Stimulated activated CD4-positive, alpha-beta T cell treated with anti-CD3 and anti-CD28 coated beads, TNF-alpha, amount 100 ng/mL, for 24 hours (primary cell): ENCODE data around the gene LHFPL3.
"Not testable (repeated sequence)": the region's sequence is repeated elsewhere in the genome, so short reads cannot be mapped to it uniquely, and the experiment has no call there.

ENCODE experiments used
- DNase-seq, 3 experiments: peaks; one replicate each; pipeline ENCODE4 v3.0.0-alpha.2; 2020; ENCODE audit warnings: low read depth in 3 of 3

Gene LHFPL3

DNA sequence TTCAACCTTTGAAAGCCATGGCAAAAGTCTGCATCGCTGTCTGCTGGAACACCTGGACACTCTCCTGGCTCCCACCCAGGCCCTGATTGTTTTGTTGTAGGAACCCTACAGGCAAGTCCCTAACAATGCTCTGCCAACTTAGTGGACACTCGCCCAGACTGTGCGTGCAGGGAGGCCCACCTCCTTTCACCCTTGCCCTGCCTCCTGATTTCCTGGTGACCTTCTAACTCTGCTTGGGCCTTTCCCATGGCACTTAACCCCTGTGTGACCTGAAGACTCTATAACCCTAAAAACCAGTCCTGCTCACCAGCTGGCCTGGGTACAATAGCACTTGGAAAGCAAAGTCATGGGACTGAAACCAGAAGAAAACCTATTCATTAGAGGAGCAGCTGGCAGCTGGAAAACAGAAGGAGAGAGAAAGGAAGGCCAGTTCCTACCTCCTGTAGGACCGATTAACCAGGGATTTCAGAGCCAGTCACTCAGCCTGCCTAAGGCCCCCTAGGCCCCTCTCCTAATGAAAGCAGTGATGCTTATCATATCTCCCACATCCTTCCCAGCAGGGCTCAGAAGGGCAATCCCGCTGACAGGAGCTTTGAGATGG, 602.9 kb downstream of the LHFPL3 start:
- no peak for DNase-seq

DNA sequence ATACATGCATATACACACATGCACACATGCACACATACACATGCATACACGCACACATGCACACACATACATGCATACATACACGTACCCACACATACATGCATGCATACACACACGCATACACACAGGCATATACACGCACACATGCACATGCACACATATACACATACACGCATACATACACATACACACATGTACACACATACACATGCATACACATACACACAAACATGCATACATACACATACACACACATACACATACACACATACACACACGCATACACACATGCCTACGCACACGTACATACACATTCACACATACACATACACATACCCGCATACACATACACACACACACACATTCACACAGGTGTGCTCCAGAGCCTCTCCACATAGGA, 604.6 kb downstream of the LHFPL3 start:
- DNase-seq = no peak

DNA sequence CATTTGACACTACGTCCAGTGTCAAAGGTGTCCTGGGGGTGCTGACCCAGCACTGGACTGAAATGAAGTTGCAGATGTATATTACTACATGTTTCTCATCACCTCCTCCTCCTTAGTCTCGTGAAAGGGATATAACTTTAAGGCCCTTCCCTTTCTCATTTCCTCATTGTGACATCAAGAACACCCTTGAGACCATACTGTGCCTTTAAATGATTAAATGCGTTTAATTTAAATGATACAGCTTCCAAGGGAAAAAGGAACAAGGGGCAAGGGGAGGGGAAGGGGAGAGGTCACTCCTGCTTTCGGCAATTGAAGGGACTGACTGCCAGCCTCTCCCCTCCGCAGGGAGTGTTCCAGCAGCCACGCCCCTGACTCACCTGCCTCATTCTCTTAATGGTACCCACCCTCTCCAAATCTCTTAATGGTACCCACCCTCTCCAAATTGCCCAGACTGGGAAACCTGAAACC, 605.2 kb downstream of the LHFPL3 start:
- no peak for DNase-seq

DNA sequence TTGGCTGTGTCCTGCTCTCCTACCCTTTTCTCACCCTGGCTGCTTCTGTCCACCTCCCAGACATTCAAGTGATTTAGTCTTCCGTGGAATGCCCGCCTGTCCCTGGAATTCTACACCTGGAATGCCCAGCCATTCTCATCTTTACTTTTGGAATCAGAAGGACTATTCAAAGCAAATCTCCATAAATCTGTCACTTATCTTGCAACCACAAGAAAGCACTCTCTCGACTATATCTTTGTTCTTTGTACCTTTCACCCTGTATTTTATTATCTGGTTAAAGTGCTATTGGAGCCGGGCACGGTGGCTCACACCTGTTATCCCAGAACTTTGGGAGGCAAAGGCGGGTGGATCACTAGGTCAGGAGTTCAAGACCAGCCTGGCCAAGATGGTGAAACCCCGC, 606.3 kb downstream of the LHFPL3 start:
- no peak for DNase-seq

DNA sequence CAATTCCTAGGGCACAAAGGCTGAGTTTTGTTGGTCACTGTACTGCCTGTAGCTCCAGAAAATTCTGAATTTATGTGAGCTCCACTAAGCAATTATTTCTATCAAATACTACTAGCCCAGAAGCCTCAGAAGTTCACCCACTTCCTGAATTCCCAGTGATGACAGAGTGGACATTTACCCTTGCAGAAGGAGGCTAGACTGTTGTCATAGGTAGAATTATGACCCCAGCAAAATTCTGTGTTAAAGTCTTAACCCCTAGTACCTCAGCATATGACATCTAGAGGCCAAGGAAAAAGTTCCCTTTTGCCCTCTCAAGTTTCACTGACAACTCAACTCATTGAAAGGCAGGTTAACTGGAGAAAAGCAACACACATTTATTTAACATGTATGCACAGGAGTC, 606.9 kb downstream of the LHFPL3 start:
- DNase-seq = no peak

DNA sequence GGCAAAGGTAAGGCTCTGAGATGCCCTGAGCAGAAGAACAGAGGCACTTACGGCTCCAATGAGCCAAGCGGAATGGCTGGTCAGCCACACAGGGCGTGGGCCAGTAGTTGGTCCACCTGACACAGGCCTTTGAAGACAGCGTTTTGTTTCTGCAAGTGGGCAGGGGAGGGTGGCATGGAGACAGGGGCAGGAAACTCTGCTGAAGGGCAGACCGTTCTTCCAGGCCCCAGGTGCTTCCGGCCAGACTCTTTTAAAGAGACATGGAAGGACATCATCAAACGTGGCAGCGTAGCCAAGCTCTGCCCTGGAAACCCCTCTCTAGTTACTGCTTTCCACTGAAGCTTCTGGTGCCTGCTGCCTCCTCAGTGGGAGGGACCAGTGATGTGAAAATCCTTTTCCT, 608.1 kb downstream of the LHFPL3 start:
- no peak for DNase-seq

DNA sequence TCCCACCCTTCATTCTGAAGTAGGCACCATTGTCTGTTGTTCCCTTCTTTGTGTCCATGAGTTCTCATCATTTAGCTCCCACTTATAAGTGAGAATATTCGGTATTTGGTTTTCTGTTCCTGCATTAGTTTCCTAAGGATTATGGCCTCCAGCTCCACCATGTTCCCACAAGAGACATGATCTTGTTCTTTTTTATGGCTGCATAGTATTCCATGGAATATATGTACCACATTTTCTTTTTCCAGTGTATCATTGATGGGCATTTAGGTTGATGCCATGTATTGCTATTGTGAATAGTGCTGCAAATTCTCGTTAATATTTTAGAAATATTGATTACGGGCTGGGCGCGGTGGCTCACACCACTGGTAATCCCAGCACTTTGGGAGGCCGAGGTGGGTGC, 609.1 kb downstream of the LHFPL3 start:
- not testable (repeated sequence) for DNase-seq

DNA sequence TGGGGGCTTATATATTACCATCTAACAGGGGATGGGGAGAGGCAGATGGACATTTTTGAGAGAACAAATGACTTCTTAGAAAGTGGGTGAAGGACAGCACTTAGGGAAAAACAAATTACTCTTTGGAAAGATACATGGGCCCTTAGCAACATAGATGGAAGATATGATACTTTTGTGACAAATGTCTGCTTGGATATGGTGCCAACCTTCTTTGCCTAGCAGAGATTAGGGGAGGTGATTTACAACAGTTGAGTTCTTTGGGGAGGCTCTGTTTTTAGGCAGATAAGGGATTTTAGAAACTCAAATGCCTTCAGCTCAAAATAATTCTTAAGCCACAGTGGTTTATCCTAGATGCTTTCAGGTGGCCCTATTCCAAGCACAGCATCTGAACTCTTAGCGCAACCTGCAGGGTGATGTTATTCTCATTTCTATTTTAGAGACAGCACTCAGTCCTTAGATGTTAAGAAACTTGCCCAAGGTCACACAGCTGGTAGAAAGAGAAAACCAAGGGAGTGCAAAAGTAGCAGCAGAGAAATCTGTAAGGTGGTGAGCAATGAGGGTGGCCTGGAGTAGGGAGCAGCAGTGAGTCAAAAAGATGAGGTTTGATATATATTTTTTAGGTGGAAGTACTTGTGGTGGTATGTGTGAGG, 610.5 kb downstream of the LHFPL3 start:
- DNase-seq = no peak

DNA sequence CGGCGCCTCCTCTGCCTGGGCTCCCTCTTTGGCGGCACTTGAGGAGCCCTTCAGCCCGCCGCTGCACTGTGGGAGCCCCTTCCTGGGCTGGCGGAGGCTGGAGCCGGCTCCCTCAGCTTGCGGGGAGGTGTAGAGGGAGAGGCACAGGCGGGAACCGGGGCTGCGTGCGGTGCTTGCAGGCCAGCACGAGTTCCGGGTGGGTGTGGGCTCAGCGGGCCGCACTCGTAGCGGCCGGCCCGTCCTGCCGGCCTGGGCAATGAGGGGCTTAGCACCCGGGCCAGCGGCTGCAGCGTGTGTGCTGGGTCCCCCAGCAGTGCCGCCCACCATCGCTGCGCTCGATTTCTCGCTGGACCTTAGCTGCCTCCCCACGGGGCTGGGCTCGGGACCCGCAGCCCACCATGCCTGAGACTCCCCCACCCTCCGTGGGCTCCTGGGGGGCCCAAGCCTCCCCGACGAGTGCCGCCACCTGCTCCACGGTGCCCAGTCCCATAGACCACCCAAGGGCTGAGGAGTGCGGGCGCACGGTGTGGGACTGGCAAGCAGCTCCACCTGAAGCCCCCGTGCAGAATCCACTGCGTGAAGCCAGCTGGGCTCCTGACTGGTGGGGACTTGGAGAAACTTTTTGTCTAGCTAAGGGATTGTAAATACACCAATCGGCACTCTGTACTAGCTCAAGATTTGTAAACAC, 611.8 kb downstream of the LHFPL3 start:
- DNase-seq = no peak

DNA sequence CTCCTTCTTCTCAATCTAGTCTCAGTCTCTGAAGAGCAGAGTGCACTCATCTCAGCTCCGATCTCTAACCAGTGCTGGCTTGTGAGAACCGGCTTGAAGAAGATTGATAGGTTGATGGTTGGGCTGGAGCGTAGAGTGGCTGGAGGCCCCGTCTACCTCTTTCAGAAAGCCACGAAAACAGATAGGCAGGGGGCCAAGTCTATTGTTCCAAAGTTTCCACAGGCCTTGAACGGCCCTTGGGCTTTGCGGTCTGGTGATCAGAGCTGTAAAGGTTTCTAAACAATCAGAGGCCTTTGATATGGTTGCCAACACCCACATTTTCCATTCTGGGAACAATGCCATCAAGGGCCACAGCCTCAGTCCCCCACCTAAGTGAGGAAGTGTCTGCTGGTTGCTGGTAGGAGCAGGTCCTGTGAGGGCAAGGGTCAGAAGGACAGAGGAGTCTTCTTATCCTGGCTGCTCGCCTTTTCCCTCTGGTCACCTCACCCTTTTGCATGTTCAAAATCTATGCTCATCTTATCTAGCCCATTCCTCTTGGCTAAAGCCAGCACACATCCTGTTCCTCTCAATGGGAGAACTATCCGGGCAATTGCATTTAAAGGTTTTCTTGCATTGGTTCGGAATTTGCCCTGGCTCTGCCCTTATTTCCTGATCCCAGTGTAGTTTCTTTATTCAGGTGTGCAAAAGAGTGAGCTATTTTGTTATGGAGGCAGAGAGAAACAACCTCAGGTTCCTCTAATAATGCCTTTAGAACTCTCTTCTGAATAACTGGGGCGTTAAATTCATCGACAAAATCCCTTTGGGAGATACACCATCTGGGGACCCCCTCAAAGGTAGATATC, 615.3 kb downstream of the LHFPL3 start:
- peak; percentile 44 to 74 (median 52) for DNase-seq

DNA sequence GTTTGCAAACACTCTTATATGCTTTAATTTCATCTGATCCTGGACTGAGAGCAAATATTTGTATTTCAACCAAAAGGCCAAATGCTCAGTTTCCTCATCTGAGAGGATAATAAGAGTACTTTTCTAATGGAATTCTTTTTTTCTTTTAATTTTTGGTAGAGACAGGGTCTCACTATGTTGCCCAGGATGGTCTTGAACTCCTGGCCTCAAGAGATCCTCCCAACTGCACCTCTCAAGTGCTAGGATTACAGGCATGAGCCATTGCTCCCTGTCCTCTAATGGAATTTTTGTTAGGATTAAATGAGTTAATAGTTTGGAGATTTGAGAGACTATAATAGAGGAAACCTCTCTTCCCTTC, 617.2 kb downstream of the LHFPL3 start:
- no peak for DNase-seq

DNA sequence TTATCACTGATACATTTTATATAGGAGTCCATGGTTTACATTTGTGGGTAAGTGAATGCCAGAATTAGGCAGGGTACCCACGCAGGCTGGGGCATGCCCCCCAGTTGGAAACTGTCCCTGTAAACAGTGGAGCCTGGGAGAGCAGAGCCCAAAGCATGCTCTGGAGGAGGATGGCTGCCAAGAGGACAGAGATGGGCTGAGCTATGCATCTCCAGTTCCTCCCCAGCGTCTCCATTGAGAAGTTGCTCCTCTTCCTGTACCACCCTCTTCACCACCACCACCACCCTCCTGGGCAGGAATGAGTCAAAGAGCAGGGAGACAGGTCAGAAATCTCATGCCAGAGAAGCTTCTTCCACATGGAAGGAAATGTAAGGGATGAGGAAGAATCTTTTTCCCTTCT, 617.9 kb downstream of the LHFPL3 start:
- no peak for DNase-seq

DNA sequence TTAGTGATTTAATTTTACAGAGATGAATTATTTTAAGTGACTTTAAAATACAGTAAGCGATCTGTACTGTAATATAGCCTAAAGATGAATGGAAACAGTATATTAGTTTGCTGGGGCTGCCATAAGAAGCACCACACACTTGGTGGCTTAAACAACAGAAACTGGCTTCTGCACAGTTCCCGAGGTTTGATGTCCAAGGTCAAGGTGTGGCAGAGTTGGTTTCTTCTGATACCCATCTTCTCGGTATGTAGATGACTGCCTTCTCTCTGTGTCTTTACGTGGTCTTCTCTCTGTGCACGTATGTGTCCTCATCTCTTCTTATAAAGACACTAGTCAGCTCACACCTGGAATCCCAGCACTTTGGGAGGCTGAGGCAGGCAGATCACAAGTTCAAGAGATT, 621.6 kb downstream of the LHFPL3 start:
- DNase-seq = no peak

DNA sequence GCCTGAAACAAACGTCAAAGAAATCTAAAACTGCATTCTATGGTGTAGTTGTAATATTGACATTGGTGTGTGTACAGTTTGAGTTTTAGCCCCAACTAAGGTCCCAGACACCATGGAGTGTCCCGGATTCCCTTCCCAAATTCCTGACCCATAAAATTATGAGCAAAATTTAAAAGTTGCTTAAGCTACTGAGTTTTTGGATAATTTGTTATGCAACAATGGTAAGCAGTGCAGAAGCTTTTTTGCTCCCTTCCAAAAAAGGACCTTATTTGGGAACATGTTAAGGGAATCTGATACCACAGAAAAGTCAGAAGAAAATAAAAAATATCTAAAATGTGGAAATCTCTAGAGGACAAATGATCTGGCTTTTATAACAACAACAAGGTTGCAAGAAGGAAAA, 622.4 kb downstream of the LHFPL3 start:
- no peak for DNase-seq

DNA sequence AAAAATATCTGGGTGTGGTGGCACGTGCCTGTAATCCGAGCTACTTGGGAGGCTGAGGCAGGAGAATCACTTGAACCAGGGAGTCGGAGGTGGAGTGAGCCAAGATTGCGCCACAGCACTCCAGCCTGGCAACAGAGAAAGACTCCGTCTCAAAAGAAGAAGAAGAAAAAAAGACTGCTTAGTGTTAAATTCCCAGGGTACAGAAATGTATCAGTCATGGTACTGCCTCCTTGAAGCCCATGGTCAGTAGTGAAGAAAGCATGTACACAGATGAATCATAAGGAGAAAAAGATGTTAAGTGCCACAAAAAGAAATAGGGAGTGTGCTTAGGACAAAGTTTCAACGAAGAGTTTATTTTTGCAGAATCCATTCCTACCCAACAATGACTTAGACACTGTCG, 623.1 kb downstream of the LHFPL3 start:
- DNase-seq = no peak

DNA sequence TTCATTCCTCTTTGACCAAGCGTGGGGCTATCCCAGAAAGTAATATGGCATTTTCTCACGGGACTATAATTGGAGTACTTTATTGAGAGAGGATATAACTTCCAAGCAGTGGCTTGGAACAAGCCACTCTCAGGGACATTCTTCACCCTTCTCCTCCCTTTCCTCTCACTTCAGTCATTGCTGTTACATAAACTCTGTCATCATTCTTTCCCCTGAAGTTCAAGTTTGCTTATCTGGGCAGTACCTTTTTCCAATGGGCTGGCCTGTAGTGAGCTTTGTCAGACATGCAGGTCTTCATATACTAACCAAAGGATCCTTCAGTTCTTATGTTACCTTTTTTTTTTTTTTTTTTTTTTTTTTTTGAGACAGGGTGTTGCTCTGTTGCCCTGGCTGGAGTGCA, 626.9 kb downstream of the LHFPL3 start:
- DNase-seq = no peak
